GM18499 (cell line): ENCODE results near the gene AMOTL2.

Source experiments
- ATAC-seq: cut with Tn5 transposase; IDR thresholded peaks from one replicate; pipeline ENCODE4 v1.9.1; 2021; ENCODE audit warnings: moderate number of reproducible peaks; ENCODE audit not compliant: insufficient read depth, unreplicated experiment

The AMOTL2 gene

DNA sequence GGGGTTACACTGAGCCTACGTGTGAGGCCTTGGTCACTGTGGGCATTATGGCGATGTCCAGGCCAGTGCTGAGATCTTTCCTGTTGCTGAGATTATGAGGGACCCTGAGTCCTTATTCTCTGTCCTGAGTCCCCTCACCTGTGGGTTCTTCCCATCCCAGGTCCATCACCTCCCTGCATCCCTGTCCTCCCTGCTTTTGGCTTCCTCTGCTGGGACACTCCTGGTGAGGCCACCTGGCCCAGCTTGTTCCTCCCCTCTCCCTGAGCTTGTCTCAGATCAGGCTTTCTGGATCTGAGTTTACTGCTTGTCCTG lies 36.1 kb downstream of the AMOTL2 start:
- ATAC-seq = no peak

DNA sequence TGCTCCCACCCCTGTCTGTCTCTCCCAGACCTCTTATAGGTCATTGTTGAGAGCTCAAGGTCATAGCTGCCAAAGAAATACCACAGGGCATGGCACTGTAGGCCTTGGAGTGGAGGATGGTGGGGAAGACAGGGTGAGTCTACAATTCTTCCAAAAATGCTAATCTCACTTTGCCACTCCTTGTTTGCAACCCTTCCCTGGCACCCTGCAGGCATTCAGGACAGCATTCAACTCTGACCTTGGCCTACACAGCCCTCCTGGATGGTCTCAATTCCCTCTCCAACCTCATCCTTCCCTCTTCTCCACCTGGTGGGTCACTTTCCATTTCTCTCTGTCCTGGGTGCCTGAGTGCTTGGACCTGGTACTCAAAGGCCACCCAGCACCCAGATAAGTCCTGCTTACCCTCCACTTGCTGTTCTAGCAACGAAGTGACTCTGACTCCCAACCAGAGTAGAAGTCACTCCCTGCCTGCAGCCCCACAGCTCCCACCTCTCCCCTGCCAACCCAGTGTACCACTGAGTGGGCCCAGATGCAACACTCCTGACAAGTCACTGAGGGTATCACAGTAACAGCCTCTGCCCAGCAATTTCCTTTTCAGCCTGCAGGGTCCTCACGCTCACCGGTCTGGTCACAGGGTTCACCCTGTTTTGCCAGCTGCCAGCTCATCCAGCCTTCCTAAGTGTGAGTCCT lies 36.6 kb downstream of the AMOTL2 start:
- ATAC-seq = no peak

DNA sequence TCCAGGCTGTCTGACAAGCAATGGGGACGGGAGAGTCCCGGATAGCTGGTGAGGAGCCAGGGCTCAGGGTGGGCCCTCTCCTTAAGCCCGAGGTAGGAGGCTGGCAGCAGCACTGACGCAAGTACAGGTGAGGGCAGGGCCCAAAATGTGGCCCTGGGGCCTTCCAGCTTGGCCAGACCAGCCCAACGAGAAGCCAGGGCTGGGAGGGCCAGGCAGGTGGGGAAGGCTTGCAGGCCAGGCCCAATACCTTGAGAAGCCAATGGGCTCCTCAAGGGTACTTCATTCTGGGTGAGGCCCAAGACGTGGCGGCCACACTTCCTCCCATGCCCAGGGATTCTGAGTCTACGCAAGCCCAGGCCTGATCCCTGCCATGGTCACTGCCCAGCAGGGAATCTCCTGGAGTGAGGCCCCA lies 37.2 kb downstream of the AMOTL2 start:
- ATAC-seq = no peak

DNA sequence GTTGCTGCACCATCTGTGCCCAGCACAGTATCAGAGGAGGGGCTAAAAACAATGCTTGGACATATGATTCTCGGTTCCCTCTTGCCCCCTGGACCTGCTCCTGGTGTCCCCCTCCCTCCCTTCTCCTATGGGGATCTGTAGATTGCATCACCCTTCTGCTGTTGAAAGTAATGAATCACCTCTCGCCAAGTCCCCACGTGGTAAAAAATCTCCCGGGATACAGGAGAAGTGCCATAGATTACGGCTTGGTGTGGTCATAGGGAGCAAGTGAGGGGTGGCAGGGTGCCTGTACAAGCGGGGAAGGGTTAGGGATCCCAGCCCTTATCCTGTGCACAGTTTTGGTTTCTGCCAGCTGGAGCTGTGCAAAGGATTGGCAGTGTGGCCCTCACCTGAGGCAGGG lies 37.7 kb downstream of the AMOTL2 start:
- ATAC-seq = no peak

DNA sequence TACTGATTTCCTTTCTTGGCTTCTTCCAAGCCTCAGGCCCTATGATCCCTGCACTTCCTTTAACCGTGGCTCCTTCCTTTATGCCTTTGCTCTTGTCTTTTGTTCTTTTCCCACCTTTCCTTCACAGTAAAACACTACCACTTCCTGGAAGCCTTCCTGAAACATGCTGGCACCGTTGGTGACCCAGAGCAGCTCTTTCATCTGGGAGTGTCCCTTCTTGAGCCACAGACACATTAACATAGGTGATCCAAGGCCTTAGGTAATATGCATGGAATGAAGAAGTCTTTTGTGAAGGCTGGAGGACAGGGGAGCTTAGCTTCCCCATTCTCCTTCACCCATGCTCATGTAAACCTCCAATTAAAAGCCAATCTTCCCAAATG lies 39.4 kb downstream of the AMOTL2 start:
- no peak for ATAC-seq

DNA sequence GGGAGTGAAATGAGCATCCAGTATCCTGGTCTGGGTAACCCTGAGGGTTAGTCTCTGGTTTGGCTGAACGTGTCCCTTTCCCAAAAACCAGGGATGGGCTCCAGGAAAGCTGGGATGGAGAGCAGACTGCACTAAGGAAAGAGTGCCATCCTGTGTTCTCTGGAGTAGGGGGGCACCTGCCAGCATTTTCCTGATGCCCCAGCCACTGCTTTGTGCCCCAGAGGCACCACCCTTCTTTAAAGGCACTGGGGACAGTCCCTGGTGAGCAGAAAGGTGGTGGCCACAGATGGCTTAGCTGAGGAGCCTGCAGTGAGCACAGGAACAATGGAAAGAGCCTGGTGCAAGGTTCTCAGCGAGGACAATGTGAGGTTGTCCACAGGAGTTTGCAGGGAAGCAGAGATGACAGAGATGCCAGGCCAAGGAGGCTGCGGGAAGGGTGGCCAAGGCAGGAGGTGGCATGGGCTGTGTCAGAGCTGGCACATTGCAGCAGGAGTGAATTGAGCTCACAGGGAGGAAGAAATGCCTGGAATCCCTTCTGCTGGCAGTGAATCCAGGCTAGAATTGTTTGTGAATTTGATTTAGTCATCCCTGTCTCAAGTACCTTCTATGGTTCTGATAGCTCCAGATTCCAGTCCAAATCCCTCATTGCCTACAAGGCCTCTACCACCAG lies 39.9 kb downstream of the AMOTL2 start:
- ATAC-seq = no peak

DNA sequence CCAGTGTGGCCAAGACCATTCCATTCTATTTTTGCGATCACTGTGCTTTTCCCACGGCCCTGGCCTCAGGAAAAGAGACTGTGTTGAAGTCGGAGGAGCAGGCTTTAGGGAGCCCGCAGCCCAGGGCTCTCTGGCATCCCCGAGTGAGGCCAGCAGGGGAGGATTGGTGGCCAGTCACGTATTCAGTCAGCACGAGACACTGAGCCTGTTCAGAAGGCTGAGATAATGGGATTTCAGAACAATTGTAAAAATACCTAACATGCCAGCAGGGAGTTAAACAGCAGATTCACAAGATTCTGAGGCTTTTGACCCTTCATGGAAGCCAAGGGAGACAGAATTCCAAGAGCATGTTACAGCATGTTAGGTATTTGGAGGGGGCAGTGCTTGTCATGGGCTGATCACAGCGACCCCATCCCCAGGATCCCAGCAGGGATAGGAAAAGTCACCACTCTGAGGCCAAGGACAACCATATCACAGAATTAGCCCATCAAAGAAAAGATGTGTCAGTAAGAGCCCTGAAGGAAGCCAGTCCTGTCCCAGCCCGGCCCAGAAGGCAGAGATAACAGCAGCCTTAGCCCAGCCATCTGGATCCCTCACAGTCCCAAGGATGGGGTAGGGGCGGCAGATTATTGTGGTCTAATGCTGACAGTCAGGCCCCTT lies 40.6 kb downstream of the AMOTL2 start:
- no peak for ATAC-seq

DNA sequence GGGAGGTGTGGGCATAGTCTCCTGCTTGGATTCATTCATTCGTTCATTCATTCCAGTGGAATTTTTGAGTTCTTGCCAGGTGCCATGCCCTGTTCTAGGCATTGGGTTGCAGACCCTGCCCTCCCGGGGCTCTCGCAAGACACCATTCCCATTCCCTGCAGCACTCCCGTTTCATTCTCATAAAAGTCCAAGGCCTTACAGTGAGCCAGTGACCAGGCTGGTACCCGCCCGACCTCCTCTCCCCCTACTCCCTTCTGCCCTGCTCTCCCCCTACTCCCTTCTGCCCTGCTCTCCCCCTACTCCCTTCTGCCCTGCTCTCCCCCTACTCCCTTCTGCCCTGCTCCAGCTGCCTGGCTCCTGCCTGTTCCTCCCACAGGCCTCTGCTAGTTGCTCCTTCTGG lies 41.9 kb downstream of the AMOTL2 start:
- no peak for ATAC-seq

DNA sequence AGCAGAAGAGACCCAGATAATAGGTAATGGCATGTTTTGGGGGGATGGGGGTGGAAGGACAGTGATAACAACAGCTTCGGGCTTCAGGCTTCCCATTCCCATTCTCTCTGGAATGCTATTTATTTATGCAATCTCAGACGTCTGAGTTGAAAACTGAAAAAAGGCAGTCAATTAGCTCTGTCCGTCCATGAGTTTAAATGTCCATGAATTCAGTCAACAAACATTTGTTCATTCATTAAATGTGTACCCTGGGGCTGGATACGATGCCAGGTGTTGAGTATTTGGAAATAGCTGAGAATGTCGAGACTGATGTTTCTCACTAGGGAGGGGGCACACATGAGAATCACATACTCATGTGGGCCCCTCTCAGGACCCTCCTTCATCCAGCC lies 42.4 kb downstream of the AMOTL2 start:
- ATAC-seq = no peak

DNA sequence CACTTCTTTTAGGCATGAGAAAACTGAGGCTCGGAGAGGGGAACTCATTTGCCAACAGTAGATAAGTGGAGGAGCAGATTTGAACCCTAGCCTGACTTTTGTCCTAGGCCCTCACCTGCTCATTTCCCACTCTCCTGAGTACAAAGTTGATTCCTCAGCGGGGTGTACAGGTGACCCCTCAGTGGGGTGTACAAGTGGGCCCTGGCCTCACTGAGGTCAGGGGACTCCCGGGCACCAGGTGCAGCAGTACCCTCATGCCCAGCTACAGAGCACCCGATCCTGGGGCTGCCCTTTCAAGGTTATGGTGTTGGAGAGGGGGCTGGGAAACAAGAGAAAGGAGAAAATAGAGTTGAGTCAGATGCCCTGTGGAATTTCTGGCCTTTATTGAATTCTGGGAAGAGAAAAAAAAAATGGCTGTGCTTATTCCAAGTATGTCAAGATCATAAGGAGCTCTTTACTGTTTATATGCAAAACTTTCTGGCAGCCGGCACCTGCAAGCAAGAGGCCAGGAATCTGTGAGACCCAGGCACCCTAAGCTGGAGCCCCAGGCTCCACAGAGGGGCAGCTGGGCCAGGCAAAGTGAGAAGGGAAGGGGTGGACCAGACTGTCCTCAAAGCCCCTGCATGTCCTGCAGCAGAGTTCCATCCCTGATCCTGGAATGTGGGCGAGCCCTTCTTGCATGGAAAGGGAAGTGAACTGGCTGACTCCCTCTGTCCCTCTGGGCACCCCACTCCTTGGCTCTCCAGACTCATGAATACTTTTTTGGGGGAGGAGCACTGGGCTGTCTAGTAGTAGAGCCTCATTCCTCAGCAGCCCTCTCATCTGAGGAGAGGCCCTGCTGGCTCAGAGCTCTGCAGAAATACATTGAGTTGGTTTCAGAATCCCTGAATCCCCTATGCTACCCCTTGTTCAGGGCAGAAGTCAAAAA lies 43.1 kb downstream of the AMOTL2 start:
- ATAC-seq = no peak

DNA sequence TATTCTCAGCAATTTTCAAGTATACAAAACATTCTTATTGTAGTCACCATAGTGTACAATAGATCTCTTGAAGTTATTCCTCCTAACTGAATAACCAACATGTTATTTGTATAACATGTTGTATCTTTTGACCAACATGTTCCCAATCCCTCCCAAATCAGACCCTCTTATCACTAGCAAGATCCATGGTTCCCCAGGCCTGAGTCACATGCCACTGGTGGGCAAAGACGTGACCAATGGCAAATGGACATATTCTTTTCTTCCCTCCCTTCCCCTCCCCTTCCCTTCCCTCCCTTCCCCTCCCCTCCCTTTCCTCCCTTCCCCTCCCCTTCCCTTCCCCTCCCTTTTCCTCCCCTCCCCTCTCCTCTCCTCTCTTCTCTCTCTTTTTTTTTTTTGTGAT lies 45.4 kb downstream of the AMOTL2 start:
- ATAC-seq = no peak

DNA sequence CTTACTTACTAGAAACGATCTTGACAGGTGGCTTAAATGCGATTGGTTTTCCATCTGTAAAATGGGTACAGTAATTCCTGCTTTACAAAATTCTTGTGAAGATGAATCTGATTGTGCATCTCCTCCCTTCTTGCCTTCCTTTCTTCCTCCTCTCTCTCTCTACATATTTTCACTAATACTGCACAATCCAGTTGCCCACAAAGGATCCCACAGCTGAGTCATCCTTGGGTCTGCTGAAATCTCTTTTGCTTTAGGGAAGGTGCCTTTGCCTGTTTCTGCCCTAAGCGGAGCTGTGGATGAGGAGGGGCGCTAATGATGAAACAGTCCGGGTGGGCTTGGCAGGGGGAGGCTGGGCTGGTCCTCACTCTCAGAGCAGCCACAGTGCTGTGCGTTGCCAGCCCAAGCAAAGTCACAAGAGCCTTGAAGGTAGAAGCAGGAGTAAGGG lies 46.1 kb downstream of the AMOTL2 start:
- no peak for ATAC-seq

DNA sequence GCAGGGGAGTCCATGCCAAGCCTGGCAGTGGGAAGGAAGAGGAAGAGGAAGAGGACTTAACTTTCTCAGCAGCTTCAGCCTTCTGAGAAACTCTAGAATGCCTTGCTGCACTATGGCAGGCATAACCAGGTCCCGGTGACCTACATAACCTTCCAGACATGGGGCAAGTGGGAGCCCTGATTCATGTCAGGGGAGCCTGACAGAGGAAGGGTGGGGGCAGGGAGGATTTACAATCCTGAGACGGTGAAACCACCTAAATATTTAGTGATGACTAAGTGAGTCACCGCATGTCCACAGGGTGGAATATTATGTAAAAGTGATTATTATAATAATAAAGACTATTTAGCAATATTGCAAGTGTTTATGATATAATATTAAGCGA lies 46.7 kb downstream of the AMOTL2 start:
- ATAC-seq = no peak

DNA sequence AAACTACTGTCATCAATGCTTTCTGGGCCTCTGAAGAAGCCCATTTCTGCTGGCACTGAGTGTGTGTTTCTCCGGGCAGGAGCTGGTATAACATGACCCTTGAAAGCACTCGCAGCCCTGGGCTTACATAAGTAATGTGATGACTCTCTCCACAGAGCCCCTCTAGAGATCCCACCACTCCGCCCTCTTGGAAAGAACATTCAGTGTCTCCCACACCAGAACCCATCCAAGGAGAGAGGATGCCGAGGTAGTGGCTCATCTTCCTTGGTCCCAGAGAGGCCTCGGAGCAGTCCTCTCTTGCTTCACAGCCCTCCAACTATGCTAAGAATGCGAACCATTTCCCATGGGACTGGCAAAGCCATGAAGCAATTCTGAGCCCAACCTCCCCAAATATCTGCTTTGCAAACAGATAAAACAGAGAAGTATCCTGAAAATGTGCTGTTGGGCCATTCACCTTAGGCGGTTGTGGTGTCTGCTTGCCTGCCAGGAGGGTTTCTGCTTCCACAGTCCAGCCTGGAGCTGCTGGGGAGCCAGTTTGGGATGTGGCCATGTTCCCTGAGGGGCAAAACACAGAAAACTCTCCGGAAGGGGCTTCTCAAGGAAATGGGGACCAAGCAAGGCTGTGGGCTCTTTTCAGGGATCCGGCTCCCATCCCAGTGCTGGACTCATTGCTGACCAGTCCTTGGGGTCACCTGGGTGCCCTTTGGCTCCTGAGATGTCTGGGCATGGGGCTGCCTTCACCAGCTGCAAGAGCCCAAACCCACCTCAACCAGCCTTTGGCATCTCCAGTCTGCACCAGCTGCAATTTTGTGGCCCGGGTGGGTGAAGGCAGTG lies 47.3 kb downstream of the AMOTL2 start:
- ATAC-seq = no peak

DNA sequence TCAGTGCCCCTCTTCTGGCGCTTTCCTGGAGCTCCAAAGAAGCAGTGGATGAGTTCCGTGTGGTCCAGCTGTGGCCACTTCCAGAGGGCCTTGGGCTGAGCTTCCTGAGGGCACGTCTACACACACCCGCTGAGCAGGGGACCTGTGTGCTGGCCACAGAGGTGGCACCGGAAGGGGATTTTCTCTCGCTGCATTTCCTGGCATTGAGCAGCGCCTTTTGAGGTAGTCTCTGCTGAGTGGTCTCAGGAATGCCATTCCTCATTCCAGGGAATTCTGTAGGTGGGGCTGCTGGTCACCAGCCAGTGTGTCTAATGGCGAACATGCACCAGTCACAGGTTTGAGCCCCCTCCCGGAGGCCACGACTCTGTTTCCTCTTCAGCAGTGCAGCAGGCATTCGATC lies 48.1 kb downstream of the AMOTL2 start:
- no peak for ATAC-seq

DNA sequence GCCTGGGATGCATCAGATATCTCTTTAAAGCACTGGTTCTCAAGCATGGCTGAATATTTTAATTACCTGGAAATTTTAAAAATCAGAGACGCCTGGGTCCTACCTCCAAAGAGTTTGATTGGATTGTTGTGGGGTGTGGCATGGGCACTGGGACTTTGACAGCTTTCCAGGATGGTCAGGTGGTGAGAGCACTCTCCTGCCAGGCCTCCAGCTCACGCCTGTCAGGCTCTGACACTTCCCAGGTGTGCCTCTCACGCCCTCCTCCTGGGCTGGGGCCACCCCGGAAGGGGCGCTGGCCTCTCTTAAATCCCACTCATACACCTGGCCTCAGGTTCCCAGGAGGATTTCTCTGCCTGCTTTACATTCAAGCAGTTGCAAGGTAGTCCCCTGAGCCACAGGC lies 48.5 kb downstream of the AMOTL2 start:
- ATAC-seq = no peak

DNA sequence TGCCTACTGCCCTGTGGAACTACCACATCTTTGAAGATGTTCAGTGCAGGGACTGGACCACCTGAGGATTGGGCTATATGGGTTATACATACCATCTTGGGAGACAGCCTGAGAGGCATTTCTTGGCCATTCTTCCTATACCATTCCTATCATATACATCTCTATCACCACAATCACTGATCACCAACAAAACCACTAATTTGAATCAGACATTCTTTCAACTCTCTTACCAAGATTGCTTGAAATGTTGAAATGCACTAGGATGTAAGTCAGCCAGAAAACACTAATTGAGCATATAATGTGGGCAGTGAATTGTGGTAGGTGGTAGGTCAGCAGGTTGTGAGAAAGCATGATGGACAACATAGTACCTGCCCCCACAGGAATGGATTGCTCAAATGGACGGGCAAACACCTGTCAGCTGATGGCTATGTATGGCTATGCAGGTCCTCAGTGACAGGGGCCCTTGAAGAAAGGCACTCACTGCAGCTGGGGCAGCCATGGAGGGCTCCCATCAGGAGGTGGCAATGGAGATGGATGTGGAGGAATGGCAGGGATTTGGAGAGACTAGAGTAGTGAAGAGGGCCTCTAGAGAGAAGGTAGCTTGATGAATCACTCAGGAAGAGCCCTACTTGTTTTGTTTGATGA lies 49.1 kb downstream of the AMOTL2 start:
- ATAC-seq = no peak

DNA sequence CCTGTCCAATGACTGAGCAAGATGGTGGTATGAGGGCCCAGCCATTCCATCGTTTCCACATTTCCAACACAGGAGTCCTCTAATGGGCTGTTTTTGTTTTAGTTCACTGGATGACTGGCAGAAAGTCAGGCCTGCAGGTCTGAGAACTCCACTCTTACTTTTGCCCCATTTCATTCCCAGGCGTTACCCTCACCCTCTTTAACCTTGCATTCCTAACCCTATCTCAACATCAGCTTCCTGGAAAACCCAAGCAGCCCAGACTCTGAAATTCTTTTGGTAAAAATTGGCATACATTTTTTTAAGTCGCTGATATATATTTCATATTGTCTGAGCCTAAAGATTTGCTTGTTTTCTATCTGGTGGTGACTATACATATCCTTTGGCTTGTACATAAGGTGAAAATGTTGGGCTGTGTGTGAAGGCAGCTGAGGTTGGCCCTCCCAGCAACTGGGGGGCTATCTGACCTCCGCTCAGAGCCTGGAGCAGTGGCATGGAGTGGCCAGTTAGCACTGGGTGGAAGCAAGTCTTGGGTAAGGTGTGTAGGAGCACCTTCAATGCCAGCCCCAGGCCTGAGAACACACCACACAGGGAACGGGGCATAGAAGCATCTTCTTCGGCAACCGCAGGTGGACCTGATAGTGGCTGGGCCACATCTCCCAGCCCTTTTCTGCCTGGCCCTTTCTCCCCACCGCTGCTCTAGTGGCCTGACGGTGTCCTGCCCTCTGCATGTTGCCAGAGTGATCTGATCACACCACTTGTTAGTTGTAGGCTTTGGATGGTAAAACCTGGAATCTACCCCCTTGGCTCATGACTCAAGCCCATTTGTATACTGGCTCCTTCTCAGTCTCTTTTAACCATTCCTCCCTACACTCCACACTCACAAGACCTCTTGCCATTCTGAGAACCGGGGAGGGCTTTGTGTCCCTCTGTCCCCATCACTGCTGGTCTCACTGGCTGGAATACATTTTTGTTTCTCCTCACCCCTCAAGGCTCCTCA lies 50.0 kb downstream of the AMOTL2 start:
- no peak for ATAC-seq
